ENCODE results near the gene STEAP3. TPM values are rescaled to one million over a fixed set of nuclear protein-coding genes. Genes with fewer than 3 reads are reported as not detected.

Gene STEAP3
- total RNA-seq, 6 experiments from 2014 or later, result 118 to 165 (median 131) TPM

DNA sequence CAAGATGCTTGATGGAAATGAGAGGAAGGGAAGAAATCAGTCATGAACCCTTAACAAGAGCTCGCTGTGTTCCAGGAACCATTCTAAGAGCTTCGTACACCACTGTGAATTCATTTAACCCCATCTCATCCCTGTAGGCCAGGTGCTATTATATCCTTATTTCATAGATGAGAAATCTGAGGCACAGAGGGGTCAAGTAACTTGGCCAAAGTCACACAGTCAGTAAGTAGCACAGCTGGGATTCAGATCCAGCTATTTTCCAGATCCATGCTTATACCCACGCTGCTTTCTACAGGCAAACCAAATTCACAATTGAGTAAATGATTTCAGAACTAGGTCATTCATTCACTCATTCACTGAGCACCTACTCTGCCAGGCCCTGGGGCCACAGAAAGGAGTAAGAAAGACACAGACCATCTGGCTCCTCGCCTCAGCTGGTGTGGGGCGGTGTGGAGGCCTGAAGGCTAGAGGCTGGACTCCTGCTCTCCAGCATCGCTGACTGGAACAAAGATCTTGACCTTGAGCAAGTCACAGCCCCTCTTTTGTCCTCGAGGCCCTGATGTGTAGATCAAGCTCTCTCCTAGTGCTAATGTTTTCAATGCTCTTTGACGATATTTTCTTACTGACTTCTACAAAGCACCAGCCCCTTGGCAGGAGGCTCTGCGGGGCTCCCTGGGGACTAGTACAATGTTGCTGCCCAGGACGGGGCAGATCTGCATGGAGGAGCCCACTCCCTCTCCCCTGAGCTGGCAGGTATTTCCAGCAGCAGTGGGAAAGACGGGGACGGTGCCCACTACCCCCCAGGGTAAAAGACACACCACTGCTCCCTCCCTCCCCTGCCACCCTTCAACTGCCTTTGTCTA, 26.5 kb downstream of the STEAP3 start:
- DNase-seq (no peak), ATAC-seq (no peak)
- H3K27me3 ChIP-seq, result no peaks in the 10 kb centered on the region
- H3K27ac ChIP-seq, result no peak overlapping the region
- intact Hi-C loops (cut with DNase I), result no loop called here
- H3K36me3 ChIP-seq, result peaks cover 0 to 77% (median 38%) of the 10 kb centered on the region in 4 donors
- 66% methylated on average over 6 of the region's 12 CpGs for WGBS (ENCODE audit: insufficient coverage, low coverage, low lambda C conversion rate, missing lambda C conversion rate)
- H3K9me3 ChIP-seq, result no peaks in the 10 kb centered on the region
- H3K4me3 ChIP-seq, result no peak overlapping the region
- TF ChIP-seq POLR2A (IDR thresholded peaks at IDR 0.05) (no peak), CTCF (IDR thresholded peaks at IDR 0.05) (no peak)
- H3K4me1 ChIP-seq, result peaks cover 0 to 9% (median 0%) of the 10 kb centered on the region in 4 donors

DNA sequence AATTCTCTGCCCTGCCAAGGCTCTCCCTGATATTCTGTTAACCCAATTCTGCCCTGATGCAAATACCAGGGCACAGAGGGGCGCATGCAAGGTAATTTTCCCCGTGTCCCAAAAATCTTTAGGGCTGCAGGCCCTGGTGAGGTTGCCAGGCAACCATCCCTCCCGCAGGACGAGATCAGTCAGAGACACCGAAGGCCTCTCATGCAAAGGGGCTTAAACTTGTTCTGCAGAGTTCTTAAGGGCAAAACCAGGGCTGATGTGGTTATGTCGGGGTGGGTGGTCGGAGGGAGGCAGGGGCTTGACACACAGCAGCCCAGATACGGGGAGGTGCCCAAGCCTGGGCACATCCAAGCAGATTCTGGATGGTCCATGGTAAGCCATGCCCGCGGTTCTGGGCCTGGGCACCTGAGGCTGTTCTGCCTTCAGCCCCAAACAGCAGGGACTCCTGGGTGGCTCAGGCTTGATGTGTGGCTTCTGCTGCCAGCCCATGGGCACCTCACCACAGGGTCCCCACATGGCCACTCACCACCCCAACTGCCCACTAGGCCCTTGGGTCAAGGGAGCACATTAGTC, 27.2 kb downstream of the STEAP3 start:
- H3K27me3 ChIP-seq, result no peaks in the 10 kb centered on the region
- peaks cover 0 to 83% (median 38%) of the 10 kb centered on the region in 4 donors for H3K36me3 ChIP-seq
- DNase-seq (no peak), ATAC-seq (peak in 1 of 4 donors; percentile 19)
- intact Hi-C loops (cut with DNase I), result no loop called here
- H3K27ac ChIP-seq, result no peak overlapping the region
- TF ChIP-seq CTCF (IDR thresholded peaks at IDR 0.05) (no peak), POLR2A (IDR thresholded peaks at IDR 0.05) (no peak)
- H3K4me3 ChIP-seq, result no peak overlapping the region
- H3K9me3 ChIP-seq, result no peaks in the 10 kb centered on the region
- WGBS (ENCODE audit: insufficient coverage, low coverage, low lambda C conversion rate, missing lambda C conversion rate), result 85% methylated on average over 4 of the region's 10 CpGs
- peaks cover 0 to 9% (median 0%) of the 10 kb centered on the region in 4 donors for H3K4me1 ChIP-seq

GRCh38 chr2:119251652-119252051, 28.0 kb downstream of the STEAP3 start:
- Histone ChIP-seq H3K36me3 (peaks cover 0 to 83% (median 39%) of the 10 kb centered on the region in 4 donors), H3K9me3 (no peaks in the 10 kb centered on the region), H3K27me3 (no peaks in the 10 kb centered on the region), H3K4me1 (peaks cover 0 to 9% (median 0%) of the 10 kb centered on the region in 4 donors), H3K4me3 (no peak overlapping the region), H3K27ac (no peak overlapping the region)
- 91% methylated on average over 5 of the region's 5 CpGs for WGBS (ENCODE audit: insufficient coverage, low coverage, low lambda C conversion rate, missing lambda C conversion rate)
- intact Hi-C loops (cut with DNase I), result no loop called here
- TF ChIP-seq CTCF (IDR thresholded peaks at IDR 0.05) (no peak), POLR2A (IDR thresholded peaks at IDR 0.05) (no peak)
- no peak for DNase-seq
- ATAC-seq, result no peak

GRCh38 chr2:119252186-119253113, 28.8 kb downstream of the STEAP3 start:
- Histone ChIP-seq H3K36me3 (peaks cover 0 to 83% (median 38%) of the 10 kb centered on the region in 4 donors), H3K4me1 (peaks cover 0 to 9% (median 0%) of the 10 kb centered on the region in 4 donors), H3K4me3 (no peak overlapping the region), H3K27me3 (no peaks in the 10 kb centered on the region), H3K27ac (no peak overlapping the region), H3K9me3 (no peaks in the 10 kb centered on the region)
- ATAC-seq (no peak), DNase-seq (no peak)
- TF ChIP-seq POLR2A (IDR thresholded peaks at IDR 0.05), result no peak
- TF ChIP-seq CTCF (IDR thresholded peaks at IDR 0.05), result no peak
- WGBS (ENCODE audit: insufficient coverage, low coverage, low lambda C conversion rate, missing lambda C conversion rate), result 77% methylated on average over 9 of the region's 12 CpGs
- intact Hi-C loops (cut with DNase I), result no loop called here

All from right lobe of liver (tissue), 6 donors.